NB4 (cell line): ENCODE data around the gene KCNAB1.

Source experiments
- MYC ChIP-seq: IDR thresholded peaks from 2 replicates; pipeline ENCODE4 v1.6.1; 2011; ENCODE audit warnings: low read depth, low read length
- POLR2A ChIP-seq: IDR thresholded peaks from 2 replicates; pipeline ENCODE4 v1.6.1; 2011; ENCODE audit warnings: mild to moderate bottlenecking; ENCODE audit not compliant: insufficient read length; ENCODE audit errors: extremely low read depth
- TF ChIP-seq, protein P1 (sequence below): IDR thresholded peaks from one replicate; pipeline ENCODE4 v1.5.1; 2012; ENCODE audit warnings: low read depth, low read length
- TF ChIP-seq, protein P2 (sequence below): IDR thresholded peaks from 2 replicates; pipeline ENCODE4 v1.6.1; 2011; ENCODE audit warnings: low read depth, low read length

DNA sequence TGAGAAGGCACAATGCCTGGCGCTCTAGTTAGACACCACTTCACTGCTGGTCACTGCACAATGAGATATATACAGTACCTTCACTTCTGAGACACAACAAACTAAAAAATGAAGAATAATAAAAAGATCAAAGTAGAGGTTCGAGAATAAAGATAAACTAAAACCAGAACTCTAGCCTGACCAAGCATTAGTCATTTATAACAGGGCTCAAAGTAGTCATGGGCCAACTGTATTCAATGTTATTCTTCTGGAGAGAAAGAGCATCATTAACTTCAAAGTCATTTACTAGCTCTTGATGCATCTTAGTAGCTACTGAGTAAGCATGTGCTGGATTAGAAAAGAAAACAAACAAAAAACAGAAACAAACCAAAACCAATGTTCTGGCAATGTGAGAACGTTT lies 289.3 kb downstream of the KCNAB1 start:
- TF ChIP-seq, protein P1, sequence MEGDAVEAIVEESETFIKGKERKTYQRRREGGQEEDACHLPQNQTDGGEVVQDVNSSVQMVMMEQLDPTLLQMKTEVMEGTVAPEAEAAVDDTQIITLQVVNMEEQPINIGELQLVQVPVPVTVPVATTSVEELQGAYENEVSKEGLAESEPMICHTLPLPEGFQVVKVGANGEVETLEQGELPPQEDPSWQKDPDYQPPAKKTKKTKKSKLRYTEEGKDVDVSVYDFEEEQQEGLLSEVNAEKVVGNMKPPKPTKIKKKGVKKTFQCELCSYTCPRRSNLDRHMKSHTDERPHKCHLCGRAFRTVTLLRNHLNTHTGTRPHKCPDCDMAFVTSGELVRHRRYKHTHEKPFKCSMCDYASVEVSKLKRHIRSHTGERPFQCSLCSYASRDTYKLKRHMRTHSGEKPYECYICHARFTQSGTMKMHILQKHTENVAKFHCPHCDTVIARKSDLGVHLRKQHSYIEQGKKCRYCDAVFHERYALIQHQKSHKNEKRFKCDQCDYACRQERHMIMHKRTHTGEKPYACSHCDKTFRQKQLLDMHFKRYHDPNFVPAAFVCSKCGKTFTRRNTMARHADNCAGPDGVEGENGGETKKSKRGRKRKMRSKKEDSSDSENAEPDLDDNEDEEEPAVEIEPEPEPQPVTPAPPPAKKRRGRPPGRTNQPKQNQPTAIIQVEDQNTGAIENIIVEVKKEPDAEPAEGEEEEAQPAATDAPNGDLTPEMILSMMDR, result no peak
- TF ChIP-seq POLR2A, result no peak
- TF ChIP-seq, protein P2, sequence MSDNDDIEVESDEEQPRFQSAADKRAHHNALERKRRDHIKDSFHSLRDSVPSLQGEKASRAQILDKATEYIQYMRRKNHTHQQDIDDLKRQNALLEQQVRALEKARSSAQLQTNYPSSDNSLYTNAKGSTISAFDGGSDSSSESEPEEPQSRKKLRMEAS, result no peak
- TF ChIP-seq MYC, result no peak
